ENCODE results near the gene KRTAP4-16.
"Not testable (repeated sequence)": the region's sequence is repeated elsewhere in the genome, so short reads cannot be mapped to it uniquely, and the experiment has no call there.

Gene KRTAP4-16

GRCh38 chr17:41104386-41105038 lies 2.5 kb upstream of the KRTAP4-16 start:
- H4K20me1 ChIP-seq (ENCODE audit: low read depth, low read length); H3K4me3 ChIP-seq (ENCODE audit: insufficient read depth, low read length, poor library complexity, severe bottlenecking); H3K27ac ChIP-seq (ENCODE audit: low read depth, low read length); H3K9me3 ChIP-seq (ENCODE audit: insufficient read depth, low read length); H3K27me3 ChIP-seq (ENCODE audit: low read length); H3K9me2 ChIP-seq (replicated peaks; ENCODE audit: insufficient read depth, low read length); H3K4me2 ChIP-seq (ENCODE audit: low read depth, low read length, poor library complexity, severe bottlenecking); H3K9ac ChIP-seq (ENCODE audit: low read length); H3K36me3 ChIP-seq (ENCODE audit: low read length); H2AFZ ChIP-seq (ENCODE audit: low read depth, low read length, severe bottlenecking); H3K79me2 ChIP-seq (ENCODE audit: insufficient read depth, low read length); H3F3A ChIP-seq (ENCODE audit: insufficient read depth): not testable (repeated sequence)

- no peak overlapping the region for H3K9ac ChIP-seq (ENCODE audit: low read length)
- no peaks in the 10 kb centered on the region for H3K9me2 ChIP-seq (replicated peaks; ENCODE audit: insufficient read depth, low read length)
- no peak overlapping the region for H3K4me2 ChIP-seq (ENCODE audit: low read depth, low read length, poor library complexity, severe bottlenecking)
- H3K4me3 ChIP-seq (ENCODE audit: insufficient read depth, low read length, poor library complexity, severe bottlenecking): no peak overlapping the region
- no peaks in the 10 kb centered on the region for H3K27me3 ChIP-seq (ENCODE audit: low read length)
- H2AFZ ChIP-seq (ENCODE audit: low read depth, low read length, severe bottlenecking): no peak overlapping the region
- no peaks in the 10 kb centered on the region for H4K20me1 ChIP-seq (ENCODE audit: low read depth, low read length)
- H3F3A ChIP-seq (ENCODE audit: insufficient read depth): no peaks in the 10 kb centered on the region
- no peaks in the 10 kb centered on the region for H3K36me3 ChIP-seq (ENCODE audit: low read length)
- H3K79me2 ChIP-seq (ENCODE audit: insufficient read depth, low read length): no peaks in the 10 kb centered on the region
- H3K9me3 ChIP-seq (ENCODE audit: insufficient read depth, low read length): no peaks in the 10 kb centered on the region
- no peak overlapping the region for H3K27ac ChIP-seq (ENCODE audit: low read depth, low read length)
- TF ChIP-seq CTCF (IDR thresholded peaks at IDR 0.05; ENCODE audit: insufficient read depth, low read length, poor library complexity, severe bottlenecking): no peak
- TF ChIP-seq EZH2phosphoT487 (conservative IDR thresholded peaks at IDR 0.05; ENCODE audit: low read length): no peak
These were observed 1.9 kb upstream of the KRTAP4-16 start for GRCh38 chr17:41103896-41104295.

- not testable (repeated sequence) for H3K27ac ChIP-seq (ENCODE audit: low read depth, low read length)
These were observed 2.1 kb downstream of the KRTAP4-16 start for GRCh38 chr17:41099682-41100480.

GRCh38 chr17:41098481-41098880 lies 3.5 kb downstream of the KRTAP4-16 start:
- Histone ChIP-seq H3K27me3 (ENCODE audit: low read length) (no peaks in the 10 kb centered on the region), H3K9me2 (replicated peaks; ENCODE audit: insufficient read depth, low read length) (no peaks in the 10 kb centered on the region), H3K4me3 (ENCODE audit: insufficient read depth, low read length, poor library complexity, severe bottlenecking) (no peak overlapping the region), H3K79me2 (ENCODE audit: insufficient read depth, low read length) (no peaks in the 10 kb centered on the region), H4K20me1 (ENCODE audit: low read depth, low read length) (no peaks in the 10 kb centered on the region), H3K9ac (ENCODE audit: low read length) (no peak overlapping the region), H2AFZ (ENCODE audit: low read depth, low read length, severe bottlenecking) (no peak overlapping the region), H3K27ac (ENCODE audit: low read depth, low read length) (no peak overlapping the region), H3K9me3 (ENCODE audit: insufficient read depth, low read length) (no peaks in the 10 kb centered on the region), H3K4me2 (ENCODE audit: low read depth, low read length, poor library complexity, severe bottlenecking) (no peak overlapping the region), H3K36me3 (ENCODE audit: low read length) (no peaks in the 10 kb centered on the region), H3F3A (ENCODE audit: insufficient read depth) (no peaks in the 10 kb centered on the region)
- TF ChIP-seq CTCF (IDR thresholded peaks at IDR 0.05; ENCODE audit: insufficient read depth, low read length, poor library complexity, severe bottlenecking): no peak

More at GRCh38 chr17:41099682-41100480, 2.1 kb downstream of the KRTAP4-16 start:
- not testable (repeated sequence) for H3K9me3 ChIP-seq (ENCODE audit: insufficient read depth, low read length); H3K36me3 ChIP-seq (ENCODE audit: low read length); H3F3A ChIP-seq (ENCODE audit: insufficient read depth); H4K20me1 ChIP-seq (ENCODE audit: low read depth, low read length); H3K4me3 ChIP-seq (ENCODE audit: insufficient read depth, low read length, poor library complexity, severe bottlenecking); H3K79me2 ChIP-seq (ENCODE audit: insufficient read depth, low read length); H3K4me2 ChIP-seq (ENCODE audit: low read depth, low read length, poor library complexity, severe bottlenecking); H3K27me3 ChIP-seq (ENCODE audit: low read length); H3K9ac ChIP-seq (ENCODE audit: low read length); H2AFZ ChIP-seq (ENCODE audit: low read depth, low read length, severe bottlenecking); H3K9me2 ChIP-seq (replicated peaks; ENCODE audit: insufficient read depth, low read length)
